Stimulated activated CD4-positive, alpha-beta T cell treated with anti-CD3 and anti-CD28 coated beads, TNF-alpha, amount 100 ng/mL, for 48 hours (primary cell): ENCODE results near the gene THSD1.
"Not testable (repeated sequence)": the region's sequence is repeated elsewhere in the genome, so short reads cannot be mapped to it uniquely, and the experiment has no call there.

ENCODE experiments used
- DNase-seq, 3 donors: peaks; one replicate each; pipeline ENCODE4 v3.0.0-alpha.2; 2020; ENCODE audit warnings: low read depth in 3 of 3

THSD1 gene

GRCh38 chr13:52408071-52408658, 2.2 kb upstream of the THSD1 start:
- not testable (repeated sequence) for DNase-seq

- not testable (repeated sequence) for DNase-seq
Measured at GRCh38 chr13:52407436-52407835, 1.5 kb upstream of the THSD1 start.

- DNase-seq, result no peak
Measured at GRCh38 chr13:52406629-52407028, 657 bp upstream of the THSD1 start.

GRCh38 chr13:52405369-52405766, 604 bp downstream of the THSD1 start:
- no peak for DNase-seq

- no peak for DNase-seq
Measured at GRCh38 chr13:52399708-52400107, 6.3 kb downstream of the THSD1 start.

- DNase-seq, result no peak
Measured at GRCh38 chr13:52399046-52399445, 6.9 kb downstream of the THSD1 start.

GRCh38 chr13:52395704-52396103, 10.3 kb downstream of the THSD1 start:
- no peak for DNase-seq

GRCh38 chr13:52394586-52394985, 11.4 kb downstream of the THSD1 start:
- DNase-seq, result no peak

GRCh38 chr13:52393572-52394357, 12.2 kb downstream of the THSD1 start:
- no peak for DNase-seq

- DNase-seq, result no peak
Measured at GRCh38 chr13:52387721-52388120, 18.3 kb downstream of the THSD1 start.

GRCh38 chr13:52385870-52386269, 20.1 kb downstream of the THSD1 start:
- no peak for DNase-seq

- no peak for DNase-seq
Measured at GRCh38 chr13:52383366-52383765, 22.6 kb downstream of the THSD1 start.

- no peak for DNase-seq
Measured at GRCh38 chr13:52378312-52378711, 27.7 kb downstream of the THSD1 start.

- DNase-seq, result no peak
Measured at GRCh38 chr13:52377898-52378297, 28.1 kb downstream of the THSD1 start.

GRCh38 chr13:52374873-52375411, 31.0 kb downstream of the THSD1 start:
- no peak for DNase-seq

GRCh38 chr13:52374389-52374788, 31.6 kb downstream of the THSD1 start:
- no peak for DNase-seq

GRCh38 chr13:52373277-52373676, 32.7 kb downstream of the THSD1 start:
- DNase-seq, result not testable (repeated sequence)

- no peak for DNase-seq
Measured at GRCh38 chr13:52371736-52372247, 34.2 kb downstream of the THSD1 start.

- DNase-seq, result no peak
Measured at GRCh38 chr13:52366291-52366690, 39.7 kb downstream of the THSD1 start.

- not testable (repeated sequence) for DNase-seq
Measured at GRCh38 chr13:52362169-52362887, 43.6 kb downstream of the THSD1 start.

- DNase-seq, result no peak
Measured at GRCh38 chr13:52361225-52361624, 44.7 kb downstream of the THSD1 start.

GRCh38 chr13:52359534-52359933, 46.4 kb downstream of the THSD1 start:
- no peak for DNase-seq
